Neural progenitor cell (in vitro differentiated cells): ENCODE data around the gene ACTL10. TPM values are rescaled to one million over a fixed set of nuclear protein-coding genes. Genes with fewer than 3 reads are reported as not detected.

Experiments
- DNase-seq: peaks from one replicate; pipeline ENCODE4 v3.0.0-alpha.2; 2016; ENCODE audit warnings: low spot score
- H2AFZ ChIP-seq: fragments of 200-600 bp; sonication (generic); replicated peaks from 2 replicates; pipeline ENCODE4 v1.6.1; 2016; ENCODE audit warnings: antibody characterized with exemption
- H3F3A ChIP-seq: fragments of 200-600 bp; sonication (generic); 2 replicates; pipeline ENCODE4 v1.6.1; 2016; ENCODE audit warnings: antibody characterized with exemption, low read depth
- H3K27ac ChIP-seq: fragments of 200-600 bp; sonication (generic); 2 replicates; pipeline ENCODE4 v1.5.1; 2016; ENCODE audit warnings: mild to moderate bottlenecking
- H3K27me3 ChIP-seq: fragments of 200-600 bp; sonication (generic); 2 replicates; pipeline ENCODE4 v1.6.1; 2016; ENCODE audit warnings: mild to moderate bottlenecking, moderate library complexity
- H3K36me3 ChIP-seq: fragments of 200-600 bp; sonication (generic); 2 replicates; pipeline ENCODE4 v1.5.1; 2016
- H3K4me1 ChIP-seq: fragments of 200-600 bp; sonication (generic); 2 replicates; pipeline ENCODE4 v1.6.1; 2016; ENCODE audit warnings: mixed run types
- H3K4me2 ChIP-seq: fragments of 200-600 bp; sonication (generic); 2 replicates; pipeline ENCODE4 v1.6.1; 2016
- H3K4me3 ChIP-seq: fragments of 200-600 bp; sonication (generic); 2 replicates; pipeline ENCODE4 v1.5.1; 2016
- H3K79me2 ChIP-seq: fragments of 200-600 bp; sonication (generic); 2 replicates; pipeline ENCODE4 v1.6.1; 2016; ENCODE audit warnings: low read depth
- H3K9ac ChIP-seq: fragments of 200-600 bp; sonication (generic); 2 replicates; pipeline ENCODE4 v1.6.1; 2016
- H3K9me3 ChIP-seq: fragments of 200-600 bp; sonication (generic); 2 replicates; pipeline ENCODE4 v1.5.1; 2016; ENCODE audit warnings: low read depth
- H4K20me1 ChIP-seq: fragments of 200-600 bp; sonication (generic); 2 replicates; pipeline ENCODE4 v1.6.1; 2016; ENCODE audit warnings: low read depth
- H3K27ac Mint-ChIP-seq: 3 replicates; pipeline ENCODE4 v1.8.0; 2021; ENCODE audit warnings: mixed read lengths
- H3K27me3 Mint-ChIP-seq: 2 replicates; pipeline ENCODE4 v1.8.0; 2022; ENCODE audit warnings: low read depth, mild to moderate bottlenecking, inconsistent platforms, moderate library complexity, mixed read lengths; ENCODE audit not compliant: insufficient read depth
- H3K36me3 Mint-ChIP-seq: 3 replicates; pipeline ENCODE4 v1.8.0; 2021; ENCODE audit warnings: mixed read lengths
- H3K4me1 Mint-ChIP-seq: 3 replicates; pipeline ENCODE4 v1.8.0; 2021; ENCODE audit warnings: mixed read lengths
- H3K4me3 Mint-ChIP-seq: 3 replicates; pipeline ENCODE4 v1.8.0; 2021; ENCODE audit warnings: mild to moderate bottlenecking, moderate library complexity, mixed read lengths
- H3K9me3 Mint-ChIP-seq: 3 replicates; pipeline ENCODE4 v1.8.0; 2020; ENCODE audit warnings: mixed read lengths
- CTCF ChIP-seq: fragments of 200-600 bp; sonication (generic); IDR thresholded peaks from 2 replicates; pipeline ENCODE4 v1.5.1; 2017; ENCODE audit warnings: antibody characterized with exemption, mild to moderate bottlenecking
- EZH2 ChIP-seq: fragments of 200-600 bp; sonication (generic); IDR thresholded peaks from 2 replicates; pipeline ENCODE4 v1.6.1; 2017; ENCODE audit warnings: antibody characterized with exemption, mild to moderate bottlenecking, moderate library complexity
- EZH2phosphoT487 ChIP-seq: fragments of 200-600 bp; sonication (generic); IDR thresholded peaks from 2 replicates; pipeline ENCODE4 v1.6.1; 2017; ENCODE audit warnings: antibody characterized with exemption
- total RNA-seq: library from RNA; depleted of rRNA; stranded (reverse); fragments of >200 nt; gene quantifications from 2 replicates; pipeline ENCODE4 v1.2.3, GENCODE V29; 2015; ENCODE audit warnings: low replicate concordance

The ACTL10 gene
- total RNA-seq, 1 donor from 2014 or later: not detected

GRCh38 chr20:33664762-33665144, 2.0 kb upstream of the ACTL10 start:
- Histone ChIP-seq H3K9ac (no peak overlapping the region), H3F3A (peaks cover 21% of the 10 kb centered on the region), H3K4me3 (no peak overlapping the region), H3K4me2 (no peak overlapping the region), H3K4me1 (peaks cover 5% of the 10 kb centered on the region), H3K27me3 (peaks cover 10% of the 10 kb centered on the region), H3K79me2 (no peaks in the 10 kb centered on the region), H2AFZ (no peak overlapping the region), H4K20me1 (no peaks in the 10 kb centered on the region), H3K27ac (no peak overlapping the region), H3K9me3 (no peaks in the 10 kb centered on the region), H3K36me3 (no peaks in the 10 kb centered on the region)
- Mint-ChIP-seq H3K27ac (peak overlapping the region; percentile 51), H3K36me3 (peaks cover 14% of the 10 kb centered on the region), H3K27me3 (peaks cover 5% of the 10 kb centered on the region), H3K9me3 (no peaks in the 10 kb centered on the region), H3K4me1 (peaks cover 25% of the 10 kb centered on the region), H3K4me3 (peak overlapping the region; percentile 80)
- no peak for TF ChIP-seq CTCF
- TF ChIP-seq EZH2phosphoT487: no peak
- TF ChIP-seq EZH2: no peak
- DNase-seq: no peak

DNA sequence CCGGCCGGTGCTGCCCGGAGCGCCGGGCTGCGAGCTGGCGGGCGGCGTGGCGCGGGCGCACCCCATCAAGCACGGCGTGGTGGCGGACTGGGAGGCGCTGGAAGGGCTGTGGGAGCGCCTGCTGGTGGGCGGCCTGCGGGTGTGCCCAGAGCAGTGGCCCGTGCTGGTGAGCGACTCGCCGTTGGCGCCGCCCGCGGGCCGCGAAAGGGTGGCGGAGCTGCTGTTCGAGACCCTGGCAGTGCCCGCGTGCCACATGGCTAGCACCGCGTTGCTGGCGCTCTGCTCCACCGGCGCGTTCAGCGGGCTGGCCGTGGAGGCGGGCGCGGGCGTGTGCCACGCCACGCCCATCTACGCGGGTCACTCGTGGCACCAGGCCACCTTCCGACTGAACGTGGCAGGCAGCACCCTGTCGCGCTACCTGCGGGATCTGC, 517 bp downstream of the ACTL10 start:
- DNase-seq: no peak
- Histone ChIP-seq H3K4me2 (peak overlapping the region; percentile 64), H3K9me3 (no peaks in the 10 kb centered on the region), H4K20me1 (no peaks in the 10 kb centered on the region), H3K4me3 (peak overlapping the region; percentile 34), H2AFZ (no peak overlapping the region), H3K4me1 (peaks cover 5% of the 10 kb centered on the region), H3K9ac (no peak overlapping the region), H3K27ac (no peak overlapping the region), H3F3A (peaks cover 21% of the 10 kb centered on the region), H3K27me3 (peaks cover 10% of the 10 kb centered on the region), H3K79me2 (no peaks in the 10 kb centered on the region), H3K36me3 (no peaks in the 10 kb centered on the region)
- TF ChIP-seq CTCF: no peak
- no peaks in the 10 kb centered on the region for H3K9me3 Mint-ChIP-seq
- H3K4me1 Mint-ChIP-seq: peaks cover 32% of the 10 kb centered on the region
- no peak overlapping the region for H3K4me3 Mint-ChIP-seq
- peaks cover 19% of the 10 kb centered on the region for H3K36me3 Mint-ChIP-seq
- peaks cover 2% of the 10 kb centered on the region for H3K27me3 Mint-ChIP-seq
- no peak overlapping the region for H3K27ac Mint-ChIP-seq

GRCh38 chr20:33667676-33668465, 1.1 kb downstream of the ACTL10 start:
- Histone ChIP-seq H3K27ac (no peak overlapping the region), H3K4me1 (peaks cover 10% of the 10 kb centered on the region), H2AFZ (no peak overlapping the region), H3K27me3 (peaks cover 10% of the 10 kb centered on the region), H3K9ac (no peak overlapping the region), H3K79me2 (no peaks in the 10 kb centered on the region), H3K4me3 (peak overlapping the region; percentile 34), H3K4me2 (peak overlapping the region; percentile 64), H3K36me3 (no peaks in the 10 kb centered on the region), H3F3A (peaks cover 21% of the 10 kb centered on the region), H3K9me3 (no peaks in the 10 kb centered on the region), H4K20me1 (no peaks in the 10 kb centered on the region)
- Mint-ChIP-seq H3K36me3 (peaks cover 19% of the 10 kb centered on the region), H3K27ac (peak overlapping the region; percentile 82), H3K4me1 (peaks cover 33% of the 10 kb centered on the region), H3K27me3 (peaks cover 4% of the 10 kb centered on the region), H3K4me3 (no peak overlapping the region), H3K9me3 (no peaks in the 10 kb centered on the region)
- DNase-seq: peak; percentile 83
- TF ChIP-seq CTCF (peak; percentile 72), EZH2 (no peak), EZH2phosphoT487 (no peak)
